Measurements from ENCODE around the gene TSGA10IP.

TSGA10IP gene

GRCh38 chr11:65917434-65918210 is 27.7 kb upstream of the TSGA10IP start:
- no peak for DNase-seq

GRCh38 chr11:65918211-65919140 is 26.8 kb upstream of the TSGA10IP start, which contains the start of gene C11orf68:
TSS of gene C11orf68 (minus strand) at chr11:65919062. CDS start at chr11:65919031, 31 bp downstream.
- peak in 1 of 58 donors; percentile 66 for DNase-seq

- DNase-seq = peak; percentile 68 to 100 (median 99)
Measured at GRCh38 chr11:65919141-65919572, 26.1 kb upstream of the TSGA10IP start, which contains the start of gene DRAP1. TSS of gene DRAP1 (plus strand) at chr11:65919426. CDS start at chr11:65919502, 76 bp downstream.

DNA sequence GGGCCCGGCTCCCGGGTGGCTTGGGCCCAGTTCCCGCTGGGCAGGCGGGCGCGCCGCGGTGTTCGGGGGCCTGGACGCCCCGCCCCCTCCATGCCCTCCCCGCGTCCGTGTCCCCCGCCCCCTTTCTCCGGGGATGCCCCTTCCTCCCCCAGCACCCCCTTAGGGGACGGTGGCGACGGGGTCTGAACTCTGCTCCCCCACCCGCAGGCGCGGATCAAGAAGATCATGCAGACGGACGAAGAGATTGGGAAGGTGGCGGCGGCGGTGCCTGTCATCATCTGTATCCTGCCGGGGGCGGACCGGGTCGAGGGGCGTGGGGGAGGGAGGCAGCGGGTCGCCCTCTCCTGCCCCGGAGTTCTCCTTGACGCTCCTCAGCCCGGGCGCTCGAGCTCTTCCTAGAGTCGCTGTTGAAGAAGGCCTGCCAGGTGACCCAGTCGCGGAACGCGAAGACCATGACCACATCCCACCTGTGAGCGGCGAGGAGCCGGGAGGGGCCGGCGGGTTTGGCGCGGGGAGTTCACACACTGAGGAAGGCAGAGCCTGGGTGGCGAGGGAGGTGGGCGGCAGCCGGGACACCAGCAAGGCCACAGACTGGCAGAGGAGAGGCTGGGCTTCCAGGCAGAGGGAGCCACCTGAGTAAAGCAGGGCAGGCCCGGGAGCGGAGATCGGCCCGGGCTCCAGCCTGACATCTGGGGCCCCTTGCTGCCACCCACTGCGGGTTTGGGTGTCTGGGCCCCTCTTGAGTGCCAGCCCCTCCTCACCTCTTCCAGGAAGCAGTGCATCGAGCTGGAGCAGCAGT is 25.5 kb upstream of the TSGA10IP start:
- DNase-seq = peak in 20 of 58 donors; percentile 18 to 71 (median 48)

GRCh38 chr11:65920372-65920802 is 24.9 kb upstream of the TSGA10IP start:
- no peak for DNase-seq

DNA sequence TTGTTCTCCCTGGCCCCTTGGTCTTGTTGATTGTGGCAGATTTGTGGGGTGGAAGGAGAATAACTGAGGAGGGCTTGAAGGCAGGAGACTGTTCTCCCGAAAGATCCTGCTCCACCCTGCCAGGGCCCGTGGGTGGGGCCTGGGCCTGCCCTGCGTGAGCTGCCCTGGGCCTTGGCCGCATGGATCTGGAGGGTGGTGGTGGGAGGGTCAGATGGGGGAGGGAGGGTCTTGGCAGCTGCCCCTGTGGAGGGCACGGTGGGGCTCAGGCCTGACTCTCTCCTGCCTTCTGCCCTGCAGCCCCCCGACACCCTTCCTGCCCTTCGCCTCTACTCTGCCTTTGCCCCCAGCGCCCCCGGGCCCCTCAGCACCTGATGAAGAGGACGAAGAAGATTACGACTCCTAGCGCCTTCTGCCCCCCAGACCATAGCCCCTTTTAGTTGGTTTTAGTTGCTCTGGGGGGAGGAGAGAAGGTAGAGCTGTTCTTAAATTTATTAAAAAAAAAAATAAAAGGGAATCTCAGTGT is 24.2 kb upstream of the TSGA10IP start:
- DNase-seq = no peak

DNA sequence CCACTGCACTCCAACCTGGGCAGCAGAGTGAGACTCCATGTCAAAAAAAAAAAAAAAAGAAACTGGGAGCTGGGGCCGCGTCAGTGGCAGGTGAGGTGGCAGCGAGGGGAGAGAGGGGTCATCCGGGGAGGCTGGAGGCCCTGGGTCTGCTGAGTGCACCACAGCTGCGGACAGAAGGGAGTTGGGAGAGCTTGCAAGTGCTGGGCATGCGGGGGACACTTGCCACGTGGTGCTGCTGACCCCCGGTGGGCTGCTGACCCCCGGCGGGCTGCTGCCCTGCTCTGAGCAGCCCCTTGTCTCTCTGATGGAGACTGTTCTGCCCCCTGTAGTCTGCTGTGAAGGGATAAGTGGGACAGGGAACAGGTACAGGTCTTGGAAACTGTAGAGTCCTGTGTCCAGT is 23.4 kb upstream of the TSGA10IP start:
- DNase-seq = no peak

DNA sequence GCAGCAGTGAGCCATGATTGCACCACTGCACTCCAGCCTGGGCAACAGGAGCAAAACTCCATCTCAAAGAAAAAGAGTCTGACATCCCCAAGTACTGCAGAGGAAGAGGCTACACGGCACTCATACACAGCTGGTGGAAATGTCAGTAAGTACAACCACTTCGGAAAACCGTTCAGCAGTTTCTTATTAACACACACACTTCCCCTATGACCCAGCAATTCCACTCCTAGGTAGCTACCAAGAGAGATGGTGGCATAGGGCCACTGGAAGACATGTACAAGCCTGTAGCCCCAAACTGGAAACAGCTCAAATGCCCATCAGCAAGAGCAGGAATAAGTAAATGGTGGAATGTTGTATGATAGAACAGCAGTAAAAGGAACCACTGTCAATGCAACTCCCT is 22.7 kb upstream of the TSGA10IP start:
- no peak for DNase-seq

DNA sequence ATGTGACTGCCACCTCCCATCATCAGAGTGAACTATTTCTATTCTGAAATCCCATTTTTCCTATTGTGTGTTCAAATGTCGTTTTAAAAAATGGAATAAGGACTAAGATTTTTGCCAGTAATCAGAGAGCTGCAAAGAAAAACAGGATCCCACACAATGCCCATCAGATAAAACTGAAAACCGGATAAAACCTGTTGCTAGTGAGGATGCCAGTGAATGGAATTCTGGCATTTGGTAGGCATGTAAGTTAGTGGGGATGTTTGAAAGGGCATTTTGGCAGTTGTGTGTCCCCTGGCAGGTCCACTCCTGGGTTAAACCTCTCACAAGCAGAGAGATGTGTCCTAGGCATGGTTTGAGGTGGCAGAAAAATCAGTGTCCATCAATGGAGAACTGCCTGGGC is 19.9 kb upstream of the TSGA10IP start:
- DNase-seq = no peak

GRCh38 chr11:65927904-65928397 is 17.3 kb upstream of the TSGA10IP start:
- peak in 4 of 58 donors; percentile 11 to 25 (median 18) for DNase-seq

DNA sequence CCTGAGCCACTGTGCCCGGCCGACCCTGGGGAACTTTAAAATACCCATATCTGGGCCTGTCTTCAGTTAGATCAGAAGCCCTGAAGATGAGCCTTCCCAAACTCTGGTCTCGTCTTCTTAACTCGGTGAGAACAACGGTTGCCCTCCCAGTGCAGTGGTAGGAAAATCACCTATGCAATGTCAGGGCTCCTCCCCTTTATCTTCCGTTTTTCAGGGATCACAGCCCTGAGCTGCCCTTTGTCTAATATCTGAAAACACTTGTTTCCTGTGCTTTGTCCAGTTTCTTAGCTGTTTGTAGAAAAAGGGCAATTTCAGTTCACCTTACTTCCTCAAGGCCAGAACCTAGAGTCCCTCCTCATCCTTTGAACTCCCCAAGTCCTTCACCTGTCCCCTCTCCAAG is 16.6 kb upstream of the TSGA10IP start:
- no peak for DNase-seq

- no peak for DNase-seq
Measured at GRCh38 chr11:65931773-65932557, 13.3 kb upstream of the TSGA10IP start.

GRCh38 chr11:65932558-65932919 is 12.7 kb upstream of the TSGA10IP start:
- DNase-seq = no peak

DNA sequence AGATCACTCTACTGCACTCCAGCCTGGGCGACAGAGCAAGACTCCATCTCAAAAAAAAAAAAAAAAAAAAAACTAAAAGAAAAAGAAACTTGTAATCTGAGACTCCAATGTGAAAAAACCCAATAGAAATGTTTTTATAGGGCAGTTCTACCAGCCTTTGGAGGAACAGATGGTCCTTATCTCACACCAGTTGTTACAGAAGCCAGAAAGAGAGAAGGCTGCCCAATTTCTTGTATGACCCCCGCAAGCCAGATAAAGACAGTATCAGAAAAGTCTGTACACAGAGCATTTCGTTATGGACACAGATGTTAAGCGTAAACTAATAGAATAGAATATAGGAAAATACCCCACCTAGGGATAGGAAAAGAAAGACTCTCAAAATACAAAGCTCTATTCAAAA is 11.3 kb upstream of the TSGA10IP start:
- no peak for DNase-seq

GRCh38 chr11:65937766-65938165 is 7.5 kb upstream of the TSGA10IP start:
- no peak for DNase-seq

GRCh38 chr11:65941720-65942310 is 3.5 kb upstream of the TSGA10IP start:
- no peak for DNase-seq

- no peak for DNase-seq
Measured at GRCh38 chr11:65942531-65942930, 2.7 kb upstream of the TSGA10IP start.

DNA sequence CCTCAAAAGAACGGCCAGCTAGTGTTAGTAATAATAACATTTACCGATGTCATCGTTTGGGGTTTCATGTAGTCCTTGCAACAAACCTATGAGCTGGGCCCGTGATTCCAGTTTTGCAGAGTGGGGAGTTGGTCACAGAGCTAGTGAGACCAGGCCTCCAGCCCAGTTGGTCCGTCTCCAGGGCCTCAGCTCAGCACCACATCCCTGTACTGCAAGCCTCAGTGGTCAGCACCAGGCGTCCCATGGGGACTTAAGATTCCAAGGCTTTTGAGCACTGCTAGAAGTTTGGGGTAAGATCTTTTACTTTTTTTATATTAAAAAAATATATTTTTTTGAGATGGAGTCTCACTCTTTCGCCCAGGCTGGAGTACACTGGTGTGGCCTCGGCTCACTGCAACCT is 1.1 kb upstream of the TSGA10IP start:
- DNase-seq = no peak

DNA sequence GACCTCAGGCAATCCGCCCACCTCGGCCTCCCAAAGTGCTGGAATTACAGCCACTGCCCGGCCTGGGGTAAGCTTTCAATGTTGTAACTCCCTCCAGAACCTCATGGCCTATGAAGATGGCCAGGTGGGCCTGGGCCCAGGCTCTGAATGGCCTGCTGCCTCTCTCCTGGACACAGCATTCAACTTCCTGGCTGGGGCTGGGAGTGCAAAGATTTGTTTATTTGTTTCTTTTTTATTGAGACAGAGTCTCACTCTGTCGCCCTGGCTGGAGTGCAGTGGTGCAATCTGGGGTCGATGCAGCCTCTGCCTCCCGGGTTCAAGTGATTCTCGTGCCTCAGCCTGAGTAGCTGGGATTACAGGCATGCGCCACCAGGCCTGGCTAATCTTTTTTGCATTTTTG is 513 bp upstream of the TSGA10IP start:
- DNase-seq = no peak
